Activated naive CD8-positive, alpha-beta T cell (primary cell): ENCODE data around the gene TP73.

Experiments used
- H3K27ac Mint-ChIP-seq: one replicate; pipeline ENCODE4 v1.8.0; 2021; ENCODE audit warnings: mixed read lengths
- H3K27me3 Mint-ChIP-seq: one replicate; pipeline ENCODE4 v1.8.0; 2021; ENCODE audit warnings: mixed read lengths
- H3K36me3 Mint-ChIP-seq: one replicate; pipeline ENCODE4 v1.8.0; 2021; ENCODE audit warnings: mixed read lengths
- H3K4me1 Mint-ChIP-seq: one replicate; pipeline ENCODE4 v1.8.0; 2021; ENCODE audit warnings: low read depth, mixed read lengths
- H3K4me3 Mint-ChIP-seq: one replicate; pipeline ENCODE4 v1.8.0; 2021; ENCODE audit warnings: mild to moderate bottlenecking, mixed read lengths
- H3K9me3 Mint-ChIP-seq: one replicate; pipeline ENCODE4 v1.8.0; 2021; ENCODE audit warnings: low read depth, mixed read lengths

Gene TP73

DNA sequence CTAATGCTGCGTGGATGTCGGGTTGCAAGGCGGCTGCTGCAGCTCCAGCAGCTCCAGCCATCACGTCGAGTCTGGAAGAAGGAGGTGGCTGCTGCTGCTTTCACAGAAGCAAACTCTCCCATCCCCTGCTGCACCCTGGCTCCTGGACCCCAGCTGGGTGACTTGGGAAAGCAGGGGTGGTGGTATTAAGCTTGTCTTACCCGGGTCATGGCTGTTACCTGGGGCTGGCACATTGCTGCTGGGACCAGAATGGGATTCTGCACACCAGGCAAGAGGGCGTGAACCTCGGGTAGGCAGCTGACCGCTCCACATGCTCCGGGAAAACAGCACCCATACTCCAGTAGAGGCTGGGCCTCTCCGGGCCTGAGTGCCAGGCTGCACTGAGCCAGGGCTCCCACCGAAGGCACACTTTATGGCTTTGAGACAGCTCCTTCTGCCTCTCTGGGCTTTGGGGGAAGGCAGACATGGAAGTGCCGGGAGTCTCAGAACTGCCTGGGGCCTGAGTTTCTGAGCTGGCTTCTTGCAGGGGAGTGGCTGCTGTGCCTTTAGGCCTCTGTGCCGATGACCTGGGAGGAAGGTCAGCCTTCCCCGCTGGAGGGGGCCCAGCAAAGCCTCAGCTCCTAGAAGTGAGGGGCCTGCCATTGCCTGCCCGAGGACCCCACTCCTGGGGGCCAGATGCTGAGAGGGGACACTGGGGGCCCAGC is 121.4 kb downstream of the TP73 start:
- no peaks in the 10 kb centered on the region for H3K27me3 Mint-ChIP-seq
- H3K36me3 Mint-ChIP-seq, result no peaks in the 10 kb centered on the region
- no peak overlapping the region for H3K27ac Mint-ChIP-seq
- H3K9me3 Mint-ChIP-seq, result no peaks in the 10 kb centered on the region
- H3K4me1 Mint-ChIP-seq, result peaks cover 9% of the 10 kb centered on the region
- no peak overlapping the region for H3K4me3 Mint-ChIP-seq

DNA sequence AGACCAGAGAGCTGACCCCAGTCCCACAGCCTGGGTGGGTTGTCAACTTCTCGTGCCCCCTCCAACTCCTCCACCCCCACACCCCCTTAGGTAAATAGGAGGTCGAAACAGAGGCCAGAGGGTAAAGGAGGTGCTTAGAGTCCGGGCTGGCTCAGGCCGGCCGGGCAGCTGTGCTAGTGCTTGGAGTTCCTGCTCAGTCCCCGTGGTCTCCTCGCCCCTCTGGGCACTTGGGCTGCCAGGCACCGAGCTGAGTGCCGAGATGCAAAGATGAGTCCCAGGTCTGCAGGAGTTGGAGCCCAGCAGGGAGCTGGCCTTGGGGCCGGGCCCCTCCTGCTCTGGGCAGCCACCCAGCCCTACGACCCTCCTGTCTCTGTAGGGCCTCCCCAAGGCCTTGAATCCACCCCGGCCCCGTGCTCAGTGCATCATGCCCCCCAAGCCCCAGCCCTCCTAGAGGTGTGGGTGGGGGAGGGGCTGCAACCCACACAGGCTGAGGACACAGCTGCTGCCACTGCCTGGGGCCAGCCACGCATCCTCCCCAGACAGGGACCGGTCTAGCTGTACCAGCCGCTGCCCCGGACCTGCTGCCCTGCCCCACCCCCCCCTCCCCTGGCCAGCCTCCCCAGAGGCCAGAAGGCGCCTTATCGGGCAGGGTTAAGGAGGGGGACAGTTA is 122.1 kb downstream of the TP73 start:
- peaks cover 9% of the 10 kb centered on the region for H3K4me1 Mint-ChIP-seq
- H3K27ac Mint-ChIP-seq, result no peak overlapping the region

DNA sequence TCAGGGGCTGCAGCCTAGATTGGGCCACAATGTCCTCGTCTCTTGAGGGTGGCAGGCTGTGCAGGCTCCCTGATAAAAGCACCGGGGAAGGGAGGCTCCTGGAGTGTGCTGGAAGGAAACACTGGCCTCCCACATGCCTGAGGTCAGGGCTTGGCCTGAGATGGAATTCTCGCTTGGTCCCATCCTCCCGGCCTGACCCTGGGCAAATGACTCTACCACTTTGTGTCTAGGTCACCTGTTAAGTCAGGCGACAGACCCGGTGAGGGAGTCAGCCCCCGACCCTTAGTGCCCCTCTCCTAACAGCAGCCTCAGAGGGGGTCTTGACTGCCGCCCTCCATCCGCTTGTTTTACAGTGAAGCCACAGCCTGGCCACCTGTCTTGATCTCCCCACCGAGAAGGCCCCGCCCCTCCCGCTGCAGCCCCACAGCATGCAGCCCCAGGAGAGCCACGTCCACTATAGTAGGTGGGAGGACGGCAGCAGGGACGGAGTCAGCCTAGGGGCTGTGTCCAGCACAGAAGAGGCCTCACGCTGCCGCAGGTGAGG is 122.7 kb downstream of the TP73 start:
- Mint-ChIP-seq H3K36me3 (peaks cover 3% of the 10 kb centered on the region), H3K4me3 (no peak overlapping the region), H3K27me3 (no peaks in the 10 kb centered on the region), H3K27ac (no peak overlapping the region), H3K9me3 (no peaks in the 10 kb centered on the region), H3K4me1 (peaks cover 9% of the 10 kb centered on the region)

More for the DNA sequence above, 122.1 kb downstream of the TP73 start:
- H3K36me3 Mint-ChIP-seq, result no peaks in the 10 kb centered on the region
- no peaks in the 10 kb centered on the region for H3K9me3 Mint-ChIP-seq
- H3K4me3 Mint-ChIP-seq, result no peak overlapping the region
- H3K27me3 Mint-ChIP-seq, result no peaks in the 10 kb centered on the region

DNA sequence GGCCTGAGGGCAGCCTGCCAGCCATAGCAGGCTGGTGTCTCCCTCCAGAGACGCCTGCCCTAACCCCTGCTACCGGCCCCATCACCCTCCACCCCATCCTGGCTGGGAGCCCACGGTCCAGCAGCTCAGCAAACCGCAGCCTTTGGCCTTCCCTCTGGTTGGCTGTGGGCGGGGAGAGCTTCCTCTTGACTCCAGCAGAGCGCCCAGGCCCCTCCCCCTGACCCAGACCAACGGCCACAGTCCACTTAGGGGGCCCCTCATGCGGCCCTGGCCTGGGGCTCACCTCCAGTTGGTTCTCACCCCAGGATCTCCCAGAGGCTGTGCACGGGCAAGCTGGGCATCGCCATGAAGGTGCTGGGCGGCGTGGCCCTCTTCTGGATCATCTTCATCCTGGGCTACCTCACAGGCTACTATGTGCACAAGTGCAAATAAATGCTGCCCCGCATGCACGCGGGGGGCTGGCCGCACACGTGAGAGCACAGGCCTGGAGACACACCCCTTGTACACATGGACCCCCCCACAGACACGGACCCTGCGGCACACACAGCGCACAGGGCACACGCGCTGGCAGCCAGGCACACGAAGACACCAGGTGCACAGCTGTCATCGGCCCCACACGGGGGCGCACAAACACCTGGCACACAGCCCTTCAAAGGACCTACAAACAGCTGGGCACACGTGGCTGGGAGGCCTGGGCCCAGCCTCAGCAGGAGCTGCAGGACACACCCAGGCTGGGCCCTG is 123.3 kb downstream of the TP73 start:
- Mint-ChIP-seq H3K9me3 (no peaks in the 10 kb centered on the region), H3K36me3 (peaks cover 5% of the 10 kb centered on the region), H3K27me3 (no peaks in the 10 kb centered on the region), H3K4me3 (no peak overlapping the region), H3K4me1 (peaks cover 9% of the 10 kb centered on the region), H3K27ac (no peak overlapping the region)

DNA sequence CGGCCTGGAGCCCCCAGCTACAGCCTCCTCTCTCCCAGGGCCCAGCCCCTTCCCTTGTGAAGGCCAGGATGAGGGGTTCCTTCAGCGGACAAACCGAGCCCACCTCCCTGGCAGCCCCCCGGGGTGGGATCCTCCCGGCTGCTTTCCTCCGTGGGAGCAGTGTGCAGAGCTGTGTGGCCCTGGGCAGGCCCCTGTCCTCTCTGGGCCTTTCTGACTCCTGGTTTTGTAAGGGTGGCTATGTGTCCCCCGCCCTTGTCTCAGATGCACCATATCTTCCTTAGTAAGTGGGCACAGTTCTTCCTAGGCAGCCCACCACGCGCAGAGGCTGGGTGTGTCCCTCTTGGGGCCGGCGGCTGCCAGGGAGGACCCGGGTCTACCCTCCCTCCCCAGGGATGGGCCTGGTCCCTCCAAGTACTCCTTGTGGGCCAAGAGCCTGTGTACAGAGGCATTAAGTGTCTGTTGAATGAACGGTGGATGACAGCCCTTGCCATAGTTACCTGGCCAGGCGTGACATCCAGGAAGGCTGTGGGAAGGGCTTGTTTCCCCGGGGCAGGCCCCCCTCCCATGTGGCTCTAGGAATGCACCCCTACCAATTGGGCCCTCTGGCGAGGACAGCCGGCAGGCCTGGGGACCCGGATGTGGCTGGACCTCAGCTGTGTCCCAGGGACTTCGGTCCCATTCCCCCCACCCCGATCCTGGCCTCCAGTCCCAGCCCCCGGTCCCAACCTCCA is 124.1 kb downstream of the TP73 start:
- Mint-ChIP-seq H3K27me3 (no peaks in the 10 kb centered on the region), H3K4me1 (peaks cover 7% of the 10 kb centered on the region), H3K27ac (no peak overlapping the region), H3K9me3 (no peaks in the 10 kb centered on the region), H3K4me3 (no peak overlapping the region), H3K36me3 (peaks cover 5% of the 10 kb centered on the region)

DNA sequence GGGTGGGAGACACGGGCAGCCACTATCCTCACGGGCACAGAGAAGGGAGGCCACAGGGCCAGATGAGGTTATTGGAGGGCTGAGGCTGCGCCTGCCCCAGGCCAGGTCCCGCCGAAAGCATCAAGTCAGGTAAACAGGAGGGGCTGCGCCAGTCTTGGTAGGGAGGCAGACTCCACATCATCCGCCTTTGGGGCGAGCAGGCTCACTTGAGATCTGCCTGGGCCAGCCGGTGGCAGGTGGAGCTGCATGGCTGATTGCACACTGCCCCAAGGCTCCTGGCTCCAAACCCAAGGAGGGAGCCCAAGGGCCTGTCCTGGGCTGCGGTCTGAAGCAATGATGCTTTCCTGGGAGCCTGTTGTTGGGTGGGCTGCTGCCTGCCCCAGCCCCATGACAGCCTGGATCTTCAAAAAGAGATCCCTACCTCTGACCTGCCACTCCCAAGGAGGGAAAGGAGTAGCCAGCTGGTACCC is 124.8 kb downstream of the TP73 start:
- Mint-ChIP-seq H3K9me3 (no peaks in the 10 kb centered on the region), H3K27ac (peak overlapping the region; percentile 34), H3K36me3 (peaks cover 5% of the 10 kb centered on the region), H3K4me3 (no peak overlapping the region), H3K27me3 (no peaks in the 10 kb centered on the region), H3K4me1 (peaks cover 3% of the 10 kb centered on the region)

DNA sequence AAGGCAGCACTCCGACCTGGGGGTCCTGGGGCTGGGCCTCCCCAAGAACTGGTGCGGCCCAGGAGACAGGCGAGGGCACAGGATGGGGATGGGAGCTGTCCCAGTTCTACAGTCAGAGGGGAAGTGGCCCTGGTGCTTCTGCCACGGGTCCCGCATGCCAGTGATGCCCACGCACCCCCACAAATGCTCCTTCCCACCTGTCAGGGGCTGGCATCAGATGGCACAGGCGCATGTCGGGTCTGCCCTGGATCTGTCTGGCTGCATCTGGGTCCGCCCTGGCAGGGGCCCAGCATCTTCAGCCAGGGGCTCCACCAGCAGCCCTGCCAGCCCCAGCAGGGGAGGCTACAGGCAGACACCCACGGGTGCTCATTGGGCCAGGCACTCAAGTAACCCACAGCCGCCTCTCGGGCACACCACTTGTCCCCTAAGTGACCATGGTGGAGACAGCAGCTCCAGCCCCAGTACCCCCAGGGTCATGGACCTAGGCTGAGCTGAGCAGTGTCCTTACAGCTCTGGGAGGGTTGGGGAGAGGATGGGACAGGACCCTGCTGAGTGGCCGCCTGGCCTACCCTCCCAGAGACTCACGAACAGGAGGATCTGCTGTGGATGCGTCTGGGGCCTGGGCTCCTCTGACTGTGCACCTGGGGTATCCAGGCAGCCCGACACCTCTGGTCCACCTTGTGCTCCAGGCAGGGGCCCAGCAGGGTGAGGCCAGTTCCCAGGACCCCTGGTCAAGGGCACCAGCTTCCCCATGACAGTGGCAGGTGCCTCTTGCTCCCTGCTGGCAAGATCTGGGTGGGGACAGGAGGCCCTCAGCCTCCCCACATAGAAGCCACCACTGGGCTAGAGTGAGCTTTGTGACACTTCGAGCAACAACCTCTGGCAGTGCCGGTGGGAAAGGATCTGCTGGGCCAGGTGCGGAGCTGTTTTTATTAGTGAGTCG is 125.6 kb downstream of the TP73 start:
- no peak overlapping the region for H3K27ac Mint-ChIP-seq
- H3K36me3 Mint-ChIP-seq, result peaks cover 5% of the 10 kb centered on the region
- H3K4me3 Mint-ChIP-seq, result no peak overlapping the region

DNA sequence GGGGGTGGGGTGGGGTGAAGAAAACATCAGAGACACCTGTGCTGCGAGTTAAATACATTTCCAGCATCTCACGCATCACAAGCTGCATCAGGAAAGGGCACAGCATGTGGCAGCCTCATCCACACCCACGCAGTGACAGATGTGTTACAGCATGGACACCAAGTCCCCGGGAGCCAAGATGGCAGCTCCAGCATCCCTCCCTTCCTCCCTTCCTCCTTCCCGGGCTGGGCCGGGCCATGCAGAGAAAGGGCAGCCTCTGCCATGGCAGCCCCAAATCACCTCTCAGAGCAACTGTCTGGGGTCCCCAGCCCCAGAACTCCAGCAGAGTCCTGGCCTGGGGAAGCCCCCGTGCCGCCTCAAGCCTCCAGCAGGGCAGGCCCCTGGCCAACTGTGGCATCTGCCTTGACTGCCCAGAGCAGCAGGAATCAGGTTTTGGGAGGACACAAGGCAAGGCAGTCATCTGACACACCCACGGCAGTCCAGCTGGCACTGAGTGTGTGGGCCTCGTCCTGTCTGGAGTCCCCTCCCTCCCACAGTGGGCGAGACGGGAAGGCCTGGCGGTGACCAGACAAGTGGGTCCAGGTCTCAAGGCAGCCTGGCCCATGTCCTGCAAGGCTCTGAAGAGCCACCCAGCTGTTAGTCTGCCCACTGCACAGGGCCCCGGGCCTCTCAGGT is 126.4 kb downstream of the TP73 start:
- peaks cover 3% of the 10 kb centered on the region for H3K4me1 Mint-ChIP-seq
- no peak overlapping the region for H3K4me3 Mint-ChIP-seq
- H3K36me3 Mint-ChIP-seq, result peaks cover 5% of the 10 kb centered on the region
- no peaks in the 10 kb centered on the region for H3K27me3 Mint-ChIP-seq
- no peaks in the 10 kb centered on the region for H3K9me3 Mint-ChIP-seq
- H3K27ac Mint-ChIP-seq, result no peak overlapping the region

More for the DNA sequence above, 125.6 kb downstream of the TP73 start:
- Mint-ChIP-seq H3K4me1 (peaks cover 3% of the 10 kb centered on the region), H3K27me3 (no peaks in the 10 kb centered on the region), H3K9me3 (no peaks in the 10 kb centered on the region)

DNA sequence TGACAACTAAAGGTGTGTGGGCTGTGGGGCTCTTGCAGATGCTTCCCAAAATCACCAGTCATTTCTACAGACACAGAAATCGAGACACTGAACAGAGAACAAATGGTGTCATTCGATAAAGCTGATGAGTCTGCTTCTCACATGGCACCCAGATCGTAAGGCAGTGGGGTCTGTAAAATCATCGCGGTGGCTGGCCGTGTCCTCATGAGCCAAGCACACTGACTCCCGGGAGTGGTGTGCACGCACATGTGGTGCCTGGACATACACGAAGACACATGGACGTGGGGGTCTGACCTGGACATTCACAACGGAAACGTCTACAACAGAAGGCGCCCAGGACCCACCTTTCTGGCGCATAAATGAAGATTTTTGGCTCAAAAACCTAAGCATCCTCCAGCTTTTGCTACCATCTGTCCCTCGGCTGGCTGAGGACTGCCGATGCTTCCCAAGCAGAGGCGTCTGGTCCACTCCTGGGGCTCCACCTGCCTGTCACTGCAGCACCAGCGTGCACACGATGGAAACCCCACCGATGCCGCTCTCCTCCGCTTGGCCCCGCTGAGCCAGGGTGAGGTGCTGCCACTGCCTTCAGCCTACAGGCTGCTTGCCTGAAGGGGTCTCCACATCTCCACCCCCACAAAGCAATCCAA is 127.1 kb downstream of the TP73 start:
- no peak overlapping the region for H3K27ac Mint-ChIP-seq

DNA sequence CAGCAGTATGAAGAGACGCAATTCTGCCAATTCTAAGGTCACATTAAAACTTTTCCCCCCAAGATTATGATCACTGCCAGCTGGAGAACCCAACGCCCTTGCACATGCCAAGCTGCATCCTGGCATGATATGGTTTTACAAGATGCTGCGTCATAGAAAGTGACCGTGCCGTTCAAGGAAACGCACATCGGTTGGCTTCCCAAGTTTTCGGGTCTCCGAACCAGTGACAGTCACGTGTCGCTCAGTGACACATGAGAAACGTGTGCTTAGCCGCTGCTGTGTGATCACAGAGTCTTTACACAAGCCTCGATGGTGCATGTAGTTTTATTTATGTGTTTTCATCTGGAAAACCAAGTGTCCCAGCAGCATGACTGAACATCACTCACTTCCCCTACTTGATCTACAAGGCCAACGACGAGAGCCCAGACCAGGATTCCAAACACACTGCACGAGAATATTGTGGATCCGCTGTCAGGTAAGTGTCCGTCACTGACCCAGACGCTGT is 127.6 kb downstream of the TP73 start:
- Mint-ChIP-seq H3K27ac (no peak overlapping the region), H3K27me3 (no peaks in the 10 kb centered on the region), H3K4me3 (no peak overlapping the region), H3K9me3 (no peaks in the 10 kb centered on the region), H3K4me1 (peaks cover 3% of the 10 kb centered on the region), H3K36me3 (peaks cover 5% of the 10 kb centered on the region)

More for the DNA sequence above, 127.1 kb downstream of the TP73 start:
- Mint-ChIP-seq H3K27me3 (no peaks in the 10 kb centered on the region), H3K9me3 (no peaks in the 10 kb centered on the region), H3K4me3 (no peak overlapping the region), H3K4me1 (peaks cover 3% of the 10 kb centered on the region), H3K36me3 (peaks cover 5% of the 10 kb centered on the region)

DNA sequence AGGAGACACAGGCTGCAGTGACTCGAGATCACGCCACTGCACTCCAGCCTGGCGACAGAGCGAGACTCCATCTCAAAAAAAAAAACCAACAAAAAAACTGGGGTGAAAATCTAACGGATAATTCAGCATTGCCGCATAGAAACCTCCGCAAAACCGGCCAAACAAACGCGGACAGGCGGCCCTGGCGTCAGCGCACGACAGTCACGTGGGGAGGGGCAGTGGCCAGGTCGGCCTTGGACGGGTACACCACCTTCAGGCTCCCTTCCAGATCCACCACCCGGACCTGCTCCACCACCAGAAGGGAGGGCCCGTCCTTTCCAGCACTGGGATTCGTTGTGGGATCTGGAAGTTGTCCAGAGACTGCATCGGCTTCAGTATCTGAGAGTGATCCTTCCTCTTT is 128.6 kb downstream of the TP73 start:
- H3K36me3 Mint-ChIP-seq, result peaks cover 7% of the 10 kb centered on the region
- H3K9me3 Mint-ChIP-seq, result no peaks in the 10 kb centered on the region
- H3K27ac Mint-ChIP-seq, result no peak overlapping the region
- no peaks in the 10 kb centered on the region for H3K27me3 Mint-ChIP-seq
- no peak overlapping the region for H3K4me3 Mint-ChIP-seq
- H3K4me1 Mint-ChIP-seq, result peaks cover under 1% of the 10 kb centered on the region

DNA sequence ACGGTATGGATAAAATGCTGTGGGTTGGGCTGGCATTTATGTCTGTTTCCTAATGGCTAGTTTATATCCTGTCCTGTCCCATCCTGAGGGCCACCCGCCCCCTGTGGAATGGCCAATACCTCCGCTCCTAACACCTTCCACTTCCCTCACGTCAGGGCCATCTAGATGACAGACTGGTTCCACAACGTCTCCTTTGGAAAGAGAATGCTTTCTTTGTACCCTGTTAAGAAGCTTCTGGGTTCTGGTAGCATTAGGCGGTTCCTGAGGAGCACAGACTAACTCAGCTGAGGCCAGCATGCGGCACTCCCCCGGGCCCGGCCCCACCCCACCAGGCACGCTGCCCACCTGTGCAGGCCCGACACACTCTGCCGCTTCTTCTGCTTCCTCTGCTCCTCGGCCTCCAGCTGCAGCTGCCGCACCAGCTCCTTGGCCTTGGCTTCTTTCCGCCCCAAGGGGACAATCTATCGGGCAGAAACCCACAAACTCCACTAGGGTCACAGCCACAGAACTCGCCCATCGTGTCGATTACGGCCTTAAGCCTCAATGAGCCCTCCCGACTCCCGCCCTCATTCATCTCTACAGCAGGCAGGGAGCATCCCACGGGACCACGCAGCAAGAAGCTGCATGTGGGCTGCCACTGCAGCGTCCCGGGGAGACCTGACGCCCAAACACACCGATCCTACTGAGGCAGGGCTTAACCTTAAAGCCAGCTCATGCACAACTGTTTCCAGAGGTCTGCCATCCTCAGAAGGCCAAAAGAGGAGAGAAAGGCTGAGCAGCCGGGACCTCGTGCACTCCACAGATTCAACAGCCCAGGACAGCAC is 131.5 kb downstream of the TP73 start:
- no peak overlapping the region for H3K4me3 Mint-ChIP-seq
- H3K4me1 Mint-ChIP-seq, result peaks cover 15% of the 10 kb centered on the region
- no peak overlapping the region for H3K27ac Mint-ChIP-seq
- H3K27me3 Mint-ChIP-seq, result no peaks in the 10 kb centered on the region
- H3K36me3 Mint-ChIP-seq, result peaks cover 7% of the 10 kb centered on the region
- no peaks in the 10 kb centered on the region for H3K9me3 Mint-ChIP-seq
